GM10248 (cell line): ENCODE results near the gene GFPT1.
"Not testable (repeated sequence)": the region's sequence is repeated elsewhere in the genome, so short reads cannot be mapped to it uniquely, and the experiment has no call there.

Experiments
- CTCF ChIA-PET: fragments of 300-600 bp; sonication (Branson Sonifier 250); formaldehyde crosslinking; extraction: SDS; loops from one replicate; lab custom pipeline; 2021; ENCODE audit warnings: antibody characterized with exemption; lab: Yijun Ruan, JAX
- POLR2A ChIA-PET: fragments of 350-650 bp; sonication (Branson Sonifier 250); formaldehyde crosslinking; extraction: SDS; loops from one replicate; lab custom pipeline; 2020; ENCODE audit warnings: antibody characterized with exemption; lab: Yijun Ruan, JAX
- DNase-seq: peaks from one replicate; pipeline ENCODE4 v3.0.0; 2012; ENCODE audit errors: extremely low spot score
- TF ChIP-seq, protein P1 (sequence below): IDR thresholded peaks from 2 replicates; pipeline ENCODE4 v1.5.1; 2012; ENCODE audit warnings: mild to moderate bottlenecking, low read depth; ENCODE audit errors: extremely low read depth, missing control alignments, control extremely low read depth

Gene GFPT1

DNA sequence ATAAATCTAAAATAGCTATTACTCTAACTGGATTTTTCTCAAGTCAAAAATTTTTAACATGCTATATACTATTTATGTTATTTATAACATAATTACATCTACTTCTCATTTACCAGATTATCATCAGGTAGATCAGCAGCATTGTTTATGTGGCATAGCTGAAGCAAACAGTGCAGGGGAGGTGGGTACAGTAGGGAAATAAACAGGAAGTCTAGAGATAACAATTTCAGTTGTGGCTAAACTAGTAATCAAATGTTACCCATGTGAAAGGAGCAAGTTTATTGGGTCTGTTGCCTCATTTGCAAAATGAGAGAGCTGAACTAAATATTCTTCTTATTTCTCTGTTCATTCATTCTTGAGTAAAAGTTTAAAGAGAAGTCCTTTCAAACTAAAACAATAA lies 27.7 kb downstream of the GFPT1 start:
- ChIA-PET CTCF (interaction anchor here (1.6 to 2.1 kb wide), 3 partner anchors 11 to 20 kb away, joined by 4 to 7 read pairs (median 4); no protein-coding TSS in a partner anchor), POLR2A (no interaction called here)
- TF ChIP-seq, protein P1, sequence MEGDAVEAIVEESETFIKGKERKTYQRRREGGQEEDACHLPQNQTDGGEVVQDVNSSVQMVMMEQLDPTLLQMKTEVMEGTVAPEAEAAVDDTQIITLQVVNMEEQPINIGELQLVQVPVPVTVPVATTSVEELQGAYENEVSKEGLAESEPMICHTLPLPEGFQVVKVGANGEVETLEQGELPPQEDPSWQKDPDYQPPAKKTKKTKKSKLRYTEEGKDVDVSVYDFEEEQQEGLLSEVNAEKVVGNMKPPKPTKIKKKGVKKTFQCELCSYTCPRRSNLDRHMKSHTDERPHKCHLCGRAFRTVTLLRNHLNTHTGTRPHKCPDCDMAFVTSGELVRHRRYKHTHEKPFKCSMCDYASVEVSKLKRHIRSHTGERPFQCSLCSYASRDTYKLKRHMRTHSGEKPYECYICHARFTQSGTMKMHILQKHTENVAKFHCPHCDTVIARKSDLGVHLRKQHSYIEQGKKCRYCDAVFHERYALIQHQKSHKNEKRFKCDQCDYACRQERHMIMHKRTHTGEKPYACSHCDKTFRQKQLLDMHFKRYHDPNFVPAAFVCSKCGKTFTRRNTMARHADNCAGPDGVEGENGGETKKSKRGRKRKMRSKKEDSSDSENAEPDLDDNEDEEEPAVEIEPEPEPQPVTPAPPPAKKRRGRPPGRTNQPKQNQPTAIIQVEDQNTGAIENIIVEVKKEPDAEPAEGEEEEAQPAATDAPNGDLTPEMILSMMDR = no peak
- DNase-seq = no peak

DNA sequence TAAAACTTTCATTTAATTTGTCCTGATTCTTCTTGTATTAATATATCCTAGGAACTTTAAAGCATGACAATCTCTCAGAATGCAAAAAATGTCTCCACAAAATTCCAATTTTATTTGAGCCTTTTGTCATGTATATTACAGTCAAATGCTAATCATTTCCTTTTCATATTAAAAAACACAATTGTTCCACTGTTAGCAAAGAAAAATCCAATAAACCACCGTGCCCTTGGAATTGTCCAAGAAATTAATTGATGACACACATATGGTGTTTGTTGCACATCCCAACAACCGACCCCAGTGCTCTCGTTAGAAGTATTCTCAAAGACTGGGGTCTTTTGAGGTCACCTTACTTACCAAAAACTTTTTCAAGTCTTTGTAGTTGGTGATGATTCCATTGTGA lies 28.1 kb downstream of the GFPT1 start:
- ChIA-PET POLR2A (no interaction called here), CTCF (interaction anchor here (1.0 to 2.1 kb wide), 4 partner anchors 11 to 20 kb away, joined by 4 to 8 read pairs (median 6); no protein-coding TSS in a partner anchor)
- no peak for DNase-seq
- TF ChIP-seq, protein P1 = no peak

GRCh38 chr2:69356471-69356870 lies 30.6 kb downstream of the GFPT1 start:
- DNase-seq = no peak
- TF ChIP-seq, protein P1 = no peak
- POLR2A ChIA-PET = no interaction called here
- CTCF ChIA-PET = interaction anchor here (1.2 kb wide), 1 partner anchor 10 kb away, joined by 3 read pairs; no protein-coding TSS in a partner anchor

DNA sequence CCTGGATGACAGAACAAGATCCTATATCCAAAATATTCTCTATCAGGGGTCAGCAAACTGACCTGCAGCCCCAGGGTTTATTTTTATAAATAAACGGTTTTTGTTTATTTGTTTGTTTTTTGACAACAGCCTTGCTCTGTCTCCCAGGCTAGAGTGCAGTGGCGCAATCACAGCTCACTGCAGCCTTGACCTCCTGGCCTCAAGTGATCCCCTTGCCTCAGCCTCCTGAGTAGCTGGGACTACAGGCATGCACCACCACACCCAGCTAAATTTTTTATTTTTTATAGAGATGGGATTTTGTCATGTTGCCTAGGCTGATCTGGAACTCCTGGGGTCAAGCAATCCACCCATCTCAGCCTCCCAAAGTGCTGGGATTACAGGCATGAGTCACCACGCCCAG lies 32.1 kb downstream of the GFPT1 start:
- DNase-seq, POLR2A ChIA-PET: not testable (repeated sequence)
- CTCF ChIA-PET = interaction anchor here (1.0 to 1.1 kb wide), 3 partner anchors 12 to 37 kb away, joined by 3 to 4 read pairs (median 3); no protein-coding TSS in a partner anchor

GRCh38 chr2:69353360-69353759 lies 33.7 kb downstream of the GFPT1 start:
- no peak for DNase-seq
- CTCF ChIA-PET = no interaction called here
- POLR2A ChIA-PET = no interaction called here
- TF ChIP-seq, protein P1 = no peak

DNA sequence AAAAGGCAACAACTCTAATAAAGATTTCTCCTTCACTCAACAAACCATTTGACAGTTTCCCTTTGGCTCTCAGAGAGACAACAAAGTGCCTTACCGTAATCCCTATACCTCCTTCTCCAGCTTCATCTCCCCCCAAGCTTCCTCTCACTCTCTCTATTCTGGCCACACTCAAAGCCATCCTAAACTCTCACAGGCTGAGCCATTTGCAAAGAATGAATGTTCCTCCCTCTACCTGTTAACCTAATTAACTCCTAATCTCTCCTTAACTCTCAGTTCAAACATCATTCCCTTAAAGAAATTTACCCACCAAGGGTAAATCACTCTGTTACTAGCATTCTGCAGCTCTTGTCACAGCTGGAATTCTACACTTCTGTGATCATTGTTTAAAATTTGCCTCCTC lies 38.2 kb downstream of the GFPT1 start:
- POLR2A ChIA-PET = no interaction called here
- TF ChIP-seq, protein P1 = no peak
- no peak for DNase-seq
- CTCF ChIA-PET = interaction anchor here (1.4 to 1.8 kb wide), 2 partner anchors 10 to 12 kb away, joined by 3 to 4 read pairs; no protein-coding TSS in a partner anchor

- CTCF ChIA-PET = no interaction called here
- no peak for DNase-seq
- POLR2A ChIA-PET = no interaction called here
- TF ChIP-seq, protein P1 = no peak
These were observed 41.6 kb downstream of the GFPT1 start for GRCh38 chr2:69345434-69345833.
